Fibroblast of villous mesenchyme (primary cell): ENCODE data around the gene CCDC192. TPM values are rescaled to one million over a fixed set of nuclear protein-coding genes. Genes with fewer than 3 reads are reported as not detected.

ENCODE experiments used
- DNase-seq: peaks from one replicate; pipeline ENCODE4 v3.0.0-alpha.2; 2010; ENCODE audit warnings: low read depth
- H3K4me3 ChIP-seq: 2 replicates; pipeline ENCODE4 v1.5.1; 2011; ENCODE audit warnings: low read depth, mild to moderate bottlenecking, low read length
- total RNA-seq: library from RNA; depleted of rRNA; stranded (reverse); fragments of >200 nt; gene quantifications from 2 replicates; pipeline ENCODE4 v1.2.3, GENCODE V29; 2012
- TF ChIP-seq, protein P1 (sequence below): IDR thresholded peaks from 2 replicates; pipeline ENCODE4 v1.5.1; 2012; ENCODE audit warnings: low read depth, mild to moderate bottlenecking, low read length; ENCODE audit not compliant: insufficient read depth

The CCDC192 gene
- total RNA-seq, 1 donor, result not detected

DNA sequence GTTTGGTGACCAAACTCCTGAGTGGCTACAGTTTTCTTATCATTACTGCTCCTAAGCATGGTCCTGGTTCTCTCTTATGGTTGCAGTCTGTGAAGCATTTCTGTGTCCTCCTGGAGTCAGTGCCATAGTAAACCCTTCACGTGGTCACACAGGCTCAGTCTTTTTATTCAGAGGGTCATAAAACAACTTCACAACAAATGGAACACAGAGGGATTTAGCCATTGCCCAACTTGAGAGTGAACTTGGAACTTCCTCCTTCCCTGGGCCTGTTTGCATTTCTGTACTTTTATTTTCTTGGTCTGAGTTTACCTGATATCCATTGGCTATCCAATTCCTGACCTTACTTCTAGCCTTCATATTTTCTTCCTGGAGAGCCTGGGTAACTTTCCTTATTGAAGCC, 144.9 kb downstream of the CCDC192 start:
- H3K4me3 ChIP-seq, result no peak overlapping the region
- TF ChIP-seq, protein P1, sequence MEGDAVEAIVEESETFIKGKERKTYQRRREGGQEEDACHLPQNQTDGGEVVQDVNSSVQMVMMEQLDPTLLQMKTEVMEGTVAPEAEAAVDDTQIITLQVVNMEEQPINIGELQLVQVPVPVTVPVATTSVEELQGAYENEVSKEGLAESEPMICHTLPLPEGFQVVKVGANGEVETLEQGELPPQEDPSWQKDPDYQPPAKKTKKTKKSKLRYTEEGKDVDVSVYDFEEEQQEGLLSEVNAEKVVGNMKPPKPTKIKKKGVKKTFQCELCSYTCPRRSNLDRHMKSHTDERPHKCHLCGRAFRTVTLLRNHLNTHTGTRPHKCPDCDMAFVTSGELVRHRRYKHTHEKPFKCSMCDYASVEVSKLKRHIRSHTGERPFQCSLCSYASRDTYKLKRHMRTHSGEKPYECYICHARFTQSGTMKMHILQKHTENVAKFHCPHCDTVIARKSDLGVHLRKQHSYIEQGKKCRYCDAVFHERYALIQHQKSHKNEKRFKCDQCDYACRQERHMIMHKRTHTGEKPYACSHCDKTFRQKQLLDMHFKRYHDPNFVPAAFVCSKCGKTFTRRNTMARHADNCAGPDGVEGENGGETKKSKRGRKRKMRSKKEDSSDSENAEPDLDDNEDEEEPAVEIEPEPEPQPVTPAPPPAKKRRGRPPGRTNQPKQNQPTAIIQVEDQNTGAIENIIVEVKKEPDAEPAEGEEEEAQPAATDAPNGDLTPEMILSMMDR, result no peak
- no peak for DNase-seq

DNA sequence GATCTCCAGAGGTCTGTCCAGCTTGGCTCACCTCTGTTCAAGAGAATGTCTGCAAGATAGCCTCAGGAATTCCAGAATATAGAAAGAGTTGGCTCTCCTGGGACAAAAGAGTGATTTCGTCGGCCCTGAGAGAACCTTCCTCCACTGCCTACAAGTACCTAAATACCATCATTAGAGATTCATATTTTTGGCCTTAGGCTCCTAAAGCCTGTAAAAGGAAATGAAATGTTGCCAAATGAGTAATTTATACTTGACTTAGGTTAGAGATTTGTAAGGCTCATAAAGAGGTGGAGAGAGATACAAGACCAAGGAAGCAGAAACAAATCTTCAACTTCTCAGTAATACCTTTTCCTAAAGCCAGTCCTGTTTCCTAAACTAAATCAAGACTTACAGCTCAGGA, 146.2 kb downstream of the CCDC192 start:
- no peak overlapping the region for H3K4me3 ChIP-seq
- DNase-seq, result no peak
- TF ChIP-seq, protein P1, result no peak

DNA sequence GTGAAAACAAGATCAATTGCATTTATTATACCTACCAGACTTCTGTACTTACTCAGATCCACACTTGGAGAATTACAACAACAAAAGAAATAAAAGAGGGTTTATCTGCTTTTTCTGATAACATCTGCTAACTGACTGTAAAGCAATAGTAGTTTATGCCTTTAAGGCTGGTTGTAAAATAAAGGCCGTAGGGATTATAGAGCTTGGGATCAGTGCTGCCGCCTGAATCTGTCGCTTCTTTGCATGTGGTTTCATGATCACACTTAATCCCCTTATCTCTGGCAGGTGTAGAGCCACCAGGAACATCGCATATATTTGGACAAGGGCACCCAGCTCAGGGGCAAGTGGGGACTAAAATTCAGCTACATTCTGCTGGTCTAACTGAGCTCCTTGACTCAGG, 146.7 kb downstream of the CCDC192 start:
- TF ChIP-seq, protein P1, result no peak
- H3K4me3 ChIP-seq, result no peak overlapping the region
- no peak for DNase-seq

DNA sequence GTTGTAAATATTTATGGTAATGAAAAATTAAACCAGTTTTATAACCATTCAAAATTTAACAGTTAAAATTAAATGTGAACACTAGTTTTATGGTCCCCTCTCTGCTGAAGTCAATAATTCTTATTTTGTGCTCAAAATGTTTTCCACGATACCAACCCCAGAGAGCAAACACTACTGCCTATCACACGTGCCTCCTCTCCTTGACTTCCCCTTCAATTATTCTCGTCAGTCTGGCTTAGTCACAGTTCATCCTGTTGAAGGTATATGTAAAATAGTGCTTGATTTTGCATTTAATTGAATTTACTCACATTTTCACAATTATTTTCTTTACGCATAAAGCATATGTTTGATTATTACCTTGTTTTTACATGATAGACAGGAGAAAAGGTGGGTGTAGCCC, 148.8 kb downstream of the CCDC192 start:
- no peak for DNase-seq
- TF ChIP-seq, protein P1, result no peak
- H3K4me3 ChIP-seq, result no peak overlapping the region

GRCh38 chr5:127854520-127854919, 151.3 kb downstream of the CCDC192 start:
- H3K4me3 ChIP-seq, result no peak overlapping the region
- TF ChIP-seq, protein P1, result no peak
- no peak for DNase-seq

DNA sequence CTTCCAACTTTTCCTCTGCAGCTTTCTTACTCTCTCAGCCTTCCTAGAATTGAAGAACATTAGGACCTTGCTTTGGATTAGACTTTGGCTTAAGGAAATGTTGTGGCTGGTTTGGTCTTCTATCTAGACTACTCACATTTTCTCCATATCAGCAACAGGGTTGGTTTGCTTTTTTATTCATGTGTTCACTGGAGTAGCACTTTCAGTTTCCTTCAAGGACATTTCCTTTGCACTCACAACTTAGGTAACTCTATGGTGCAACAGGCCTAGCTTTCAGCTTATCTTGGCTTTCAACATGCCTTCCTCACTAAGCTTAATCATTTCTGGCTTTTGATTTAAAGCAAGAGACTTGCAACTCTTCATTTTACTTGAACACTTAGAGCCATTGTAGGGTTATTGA, 153.1 kb downstream of the CCDC192 start:
- DNase-seq, result no peak
- TF ChIP-seq, protein P1, result no peak
- no peak overlapping the region for H3K4me3 ChIP-seq

DNA sequence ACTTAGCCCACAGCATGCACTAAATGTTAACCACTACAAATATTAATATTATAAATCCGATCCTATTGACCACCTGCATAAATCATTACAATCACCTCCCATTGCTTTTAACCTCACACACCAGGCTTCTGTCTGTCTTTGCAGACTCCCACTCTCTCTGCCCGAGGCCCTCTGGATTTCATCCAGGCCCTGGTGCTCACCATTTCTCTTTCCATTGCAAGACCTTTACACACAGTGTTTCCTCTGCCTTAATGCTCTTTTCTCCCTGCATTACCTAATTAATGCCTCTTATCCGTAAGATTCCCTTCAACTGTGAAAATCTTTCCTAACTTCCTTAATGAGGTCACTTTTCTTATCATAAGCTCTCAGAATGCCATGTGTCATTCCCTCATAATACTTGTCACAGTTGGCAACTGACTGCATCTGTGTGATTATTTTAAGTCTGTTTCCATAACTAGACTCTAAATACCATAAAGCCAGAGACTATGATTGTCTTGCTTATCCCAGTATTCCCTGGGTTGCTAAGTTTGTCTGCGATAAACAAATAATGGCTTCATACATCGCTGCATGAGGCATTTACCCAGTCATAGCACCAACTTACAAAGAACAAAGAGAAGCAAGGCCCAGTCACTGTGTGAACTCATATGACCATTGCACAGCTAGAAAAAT, 155.1 kb downstream of the CCDC192 start:
- H3K4me3 ChIP-seq, result no peak overlapping the region
- TF ChIP-seq, protein P1, result no peak
- DNase-seq, result no peak
